Measurements from ENCODE around the gene CTAGE1. TPM values are rescaled to one million over a fixed set of nuclear protein-coding genes. Genes with fewer than 3 reads are reported as not detected.

CTAGE1 gene
- polyA plus RNA-seq, 1 of the 3 experiments (the other 2 are of a cell fraction) = 0.07 TPM

DNA sequence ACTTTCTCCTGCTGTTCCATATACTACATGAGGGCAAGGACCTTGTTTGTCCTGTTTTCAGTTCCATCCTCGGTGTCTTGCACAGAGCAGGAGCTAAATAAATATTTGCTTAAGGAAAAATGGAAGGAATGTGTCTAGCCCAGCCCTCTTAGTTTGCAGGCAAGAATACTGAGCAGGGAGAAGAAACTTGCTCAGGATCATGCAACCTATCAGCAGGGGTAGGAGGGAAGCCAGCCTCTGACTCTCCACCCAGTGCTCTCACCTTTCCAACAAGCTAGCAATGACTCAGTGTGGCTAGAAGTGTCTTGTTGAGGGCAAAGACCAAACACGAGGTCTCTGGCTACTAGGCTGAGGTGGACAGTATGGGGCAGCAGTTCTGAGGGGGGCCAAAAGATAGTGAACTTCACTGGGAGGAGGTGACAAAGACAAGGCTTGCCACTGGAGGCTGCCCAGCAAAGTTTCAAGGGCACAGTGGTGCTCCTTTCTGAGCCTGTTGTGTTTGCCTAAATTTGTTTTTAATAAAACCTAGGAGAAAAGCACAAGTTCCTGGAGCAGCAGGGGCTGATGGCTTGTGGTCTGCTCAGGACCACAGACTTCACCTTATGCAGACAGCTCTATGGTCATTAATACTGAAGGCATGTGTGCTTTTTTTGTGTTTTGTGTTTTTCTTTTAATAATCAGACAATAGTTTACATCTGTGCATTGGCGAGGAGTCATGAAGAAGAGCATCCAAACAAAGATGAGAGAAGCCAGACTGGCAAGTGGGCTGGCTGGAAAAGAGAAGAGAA is 49.1 kb upstream of the CTAGE1 start:
- H4K20me1 ChIP-seq (ENCODE audit: insufficient read depth) = no peaks in the 10 kb centered on the region
- H3K4me3 ChIP-seq (ENCODE audit: low read depth in 2 of 2, low read length in 1 of 2) = no peak overlapping the region
- H3K9me3 ChIP-seq = no peaks in the 10 kb centered on the region; the same call in 1 of the 2 replicates
- no peaks in the 10 kb centered on the region for H3K79me2 ChIP-seq (ENCODE audit: insufficient read depth)
- peak overlapping the region in 1 of 2 experiments; percentile 39; a peak in 2 of 4 replicates for H3K27ac ChIP-seq (ENCODE audit: low read depth in 2 of 2, low read length in 1 of 2)
- H3K4me2 ChIP-seq = peak overlapping the region; percentile 67
- no peak overlapping the region for H3K9ac ChIP-seq
- peaks cover 10% of the 10 kb centered on the region; the same call in 1 of the 2 replicates for H3K27me3 ChIP-seq (ENCODE audit: insufficient read depth)
- no peaks in the 10 kb centered on the region for H3K9me2 ChIP-seq
- 7% methylated on average over 2 of the region's 3 CpGs for WGBS (ENCODE audit: low lambda C conversion rate)
- H3F3A ChIP-seq (replicated peaks; ENCODE audit: insufficient read depth) = peaks cover 12% of the 10 kb centered on the region
- H3K36me3 ChIP-seq (replicated peaks in 1 of 2; ENCODE audit: control insufficient read depth in 1 of 2, insufficient read depth in 2 of 2, low read length in 1 of 2) = no peaks in the 10 kb centered on the region
- CTCF ChIA-PET = no interaction called here
- no peak for DNase-seq
- H3K4me1 ChIP-seq (ENCODE audit: control insufficient read depth in 1 of 2, insufficient read depth in 2 of 2, low read depth in 1 of 2, low read length in 1 of 2) = peaks cover 0 to 15% of the 10 kb centered on the region in 2 experiments; a peak in 1 of 4 replicates
- 0 out of 2 replicates have a peak overlapping the region, but pooled peaks have one; percentile 4 for H2AFZ ChIP-seq (ENCODE audit: low read depth)
- TF ChIP-seq CHD2 (IDR thresholded peaks at IDR 0.05; ENCODE audit: low read length, partially characterized antibody) (no peak), GATA2 (CRISPR knock-in tag; IDR thresholded peaks at IDR 0.05) (no peak), RAD21 (IDR thresholded peaks at IDR 0.05; ENCODE audit: low read length) (no peak), SIN3A (IDR thresholded peaks at IDR 0.05; ENCODE audit: borderline replicate concordance, low read depth, low read length) (no peak)
- TF ChIP-seq, protein P1, sequence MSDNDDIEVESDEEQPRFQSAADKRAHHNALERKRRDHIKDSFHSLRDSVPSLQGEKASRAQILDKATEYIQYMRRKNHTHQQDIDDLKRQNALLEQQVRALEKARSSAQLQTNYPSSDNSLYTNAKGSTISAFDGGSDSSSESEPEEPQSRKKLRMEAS (IDR thresholded peaks at IDR 0.05; ENCODE audit: low read depth) = 0 out of 2 replicates have a peak, but pooled peaks have one; percentile 10
- TF ChIP-seq, protein P2, sequence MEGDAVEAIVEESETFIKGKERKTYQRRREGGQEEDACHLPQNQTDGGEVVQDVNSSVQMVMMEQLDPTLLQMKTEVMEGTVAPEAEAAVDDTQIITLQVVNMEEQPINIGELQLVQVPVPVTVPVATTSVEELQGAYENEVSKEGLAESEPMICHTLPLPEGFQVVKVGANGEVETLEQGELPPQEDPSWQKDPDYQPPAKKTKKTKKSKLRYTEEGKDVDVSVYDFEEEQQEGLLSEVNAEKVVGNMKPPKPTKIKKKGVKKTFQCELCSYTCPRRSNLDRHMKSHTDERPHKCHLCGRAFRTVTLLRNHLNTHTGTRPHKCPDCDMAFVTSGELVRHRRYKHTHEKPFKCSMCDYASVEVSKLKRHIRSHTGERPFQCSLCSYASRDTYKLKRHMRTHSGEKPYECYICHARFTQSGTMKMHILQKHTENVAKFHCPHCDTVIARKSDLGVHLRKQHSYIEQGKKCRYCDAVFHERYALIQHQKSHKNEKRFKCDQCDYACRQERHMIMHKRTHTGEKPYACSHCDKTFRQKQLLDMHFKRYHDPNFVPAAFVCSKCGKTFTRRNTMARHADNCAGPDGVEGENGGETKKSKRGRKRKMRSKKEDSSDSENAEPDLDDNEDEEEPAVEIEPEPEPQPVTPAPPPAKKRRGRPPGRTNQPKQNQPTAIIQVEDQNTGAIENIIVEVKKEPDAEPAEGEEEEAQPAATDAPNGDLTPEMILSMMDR (IDR thresholded peaks at IDR 0.05) = no peak
- POLR2A ChIA-PET = no interaction called here

DNA sequence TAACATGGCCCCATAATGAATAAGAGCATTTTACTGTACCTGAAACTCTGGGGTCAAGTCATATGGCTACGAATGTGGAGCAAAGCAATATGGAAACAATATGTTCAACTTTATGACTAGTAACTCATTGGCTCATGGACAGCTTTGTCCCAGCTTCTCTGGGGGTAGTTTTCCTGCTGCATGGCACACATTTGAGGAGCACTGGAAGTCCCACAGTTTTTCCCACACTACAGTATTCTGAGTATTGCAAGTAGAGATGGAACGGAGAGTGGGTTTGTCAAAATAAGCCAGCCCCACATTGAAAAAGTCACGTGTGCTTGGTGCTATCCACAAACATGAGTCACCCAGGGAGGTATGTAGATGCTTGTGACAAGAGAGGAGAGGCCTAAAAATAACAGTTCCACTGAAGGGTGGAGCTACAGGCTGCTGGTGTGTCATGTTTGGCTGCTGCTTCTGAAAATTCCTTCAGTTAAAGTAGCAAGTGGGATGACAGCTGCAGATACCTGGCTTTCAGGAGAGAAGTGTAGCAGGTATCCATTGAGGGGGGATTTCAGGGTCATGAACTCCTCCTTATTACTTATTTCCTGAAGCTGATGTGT is 48.2 kb upstream of the CTAGE1 start:
- H3K27me3 ChIP-seq (ENCODE audit: insufficient read depth) = peaks cover 10% of the 10 kb centered on the region; the same call in 1 of the 2 replicates
- WGBS (ENCODE audit: low lambda C conversion rate) = 12% methylated on average over 3 of the region's 3 CpGs
- H3K9me3 ChIP-seq = no peaks in the 10 kb centered on the region; the same call in 1 of the 2 replicates
- H4K20me1 ChIP-seq (ENCODE audit: insufficient read depth) = no peaks in the 10 kb centered on the region
- H3K36me3 ChIP-seq (replicated peaks in 1 of 2; ENCODE audit: control insufficient read depth in 1 of 2, insufficient read depth in 2 of 2, low read length in 1 of 2) = no peaks in the 10 kb centered on the region
- peak overlapping the region; percentile 67; the same call in 1 of the 2 replicates for H3K4me2 ChIP-seq
- peaks cover 0 to 15% of the 10 kb centered on the region in 2 experiments; a peak in 1 of 4 replicates for H3K4me1 ChIP-seq (ENCODE audit: control insufficient read depth in 1 of 2, insufficient read depth in 2 of 2, low read depth in 1 of 2, low read length in 1 of 2)
- ChIA-PET CTCF (no interaction called here), POLR2A (no interaction called here)
- peaks cover 12% of the 10 kb centered on the region for H3F3A ChIP-seq (replicated peaks; ENCODE audit: insufficient read depth)
- H3K9ac ChIP-seq = no peak overlapping the region
- no peaks in the 10 kb centered on the region for H3K9me2 ChIP-seq
- no peak overlapping the region for H2AFZ ChIP-seq (ENCODE audit: low read depth)
- DNase-seq = no peak
- peak overlapping the region in 1 of 2 experiments; percentile 39; a peak in 1 of 4 replicates for H3K27ac ChIP-seq (ENCODE audit: low read depth in 2 of 2, low read length in 1 of 2)
- H3K79me2 ChIP-seq (ENCODE audit: insufficient read depth) = no peaks in the 10 kb centered on the region
- no peak overlapping the region for H3K4me3 ChIP-seq (ENCODE audit: low read depth in 2 of 2, low read length in 1 of 2)
- TF ChIP-seq NFIC (IDR thresholded peaks at IDR 0.05; ENCODE audit: borderline replicate concordance) (0 out of 2 replicates have a peak, but pooled peaks have one; percentile 7), EP300 (IDR thresholded peaks at IDR 0.05; ENCODE audit: borderline replicate concordance in 1 of 2, low read depth in 1 of 2, low read length in 1 of 2) (no peak), SIN3A (IDR thresholded peaks at IDR 0.05; ENCODE audit: borderline replicate concordance, low read depth, low read length) (no peak), RCOR1 (IDR thresholded peaks at IDR 0.05; ENCODE audit: low read length) (no peak), RXRA (IDR thresholded peaks at IDR 0.05; ENCODE audit: borderline replicate concordance, low read depth) (no peak), YY1 (IDR thresholded peaks at IDR 0.05; ENCODE audit: low read depth) (no peak), JUND (IDR thresholded peaks at IDR 0.05) (peak; percentile 16; the same call in 1 of the 2 replicates), MEF2A (IDR thresholded peaks at IDR 0.05; ENCODE audit: borderline replicate concordance, low read depth) (peak; percentile 52; the same call in 1 of the 2 replicates), TAF1 (IDR thresholded peaks at IDR 0.05; ENCODE audit: borderline replicate concordance, low read depth, low read length) (no peak)
- TF ChIP-seq, protein P3, sequence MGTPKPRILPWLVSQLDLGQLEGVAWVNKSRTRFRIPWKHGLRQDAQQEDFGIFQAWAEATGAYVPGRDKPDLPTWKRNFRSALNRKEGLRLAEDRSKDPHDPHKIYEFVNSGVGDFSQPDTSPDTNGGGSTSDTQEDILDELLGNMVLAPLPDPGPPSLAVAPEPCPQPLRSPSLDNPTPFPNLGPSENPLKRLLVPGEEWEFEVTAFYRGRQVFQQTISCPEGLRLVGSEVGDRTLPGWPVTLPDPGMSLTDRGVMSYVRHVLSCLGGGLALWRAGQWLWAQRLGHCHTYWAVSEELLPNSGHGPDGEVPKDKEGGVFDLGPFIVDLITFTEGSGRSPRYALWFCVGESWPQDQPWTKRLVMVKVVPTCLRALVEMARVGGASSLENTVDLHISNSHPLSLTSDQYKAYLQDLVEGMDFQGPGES (IDR thresholded peaks at IDR 0.05; ENCODE audit: low read depth, low read length) = no peak
- TF ChIP-seq, protein P4, sequence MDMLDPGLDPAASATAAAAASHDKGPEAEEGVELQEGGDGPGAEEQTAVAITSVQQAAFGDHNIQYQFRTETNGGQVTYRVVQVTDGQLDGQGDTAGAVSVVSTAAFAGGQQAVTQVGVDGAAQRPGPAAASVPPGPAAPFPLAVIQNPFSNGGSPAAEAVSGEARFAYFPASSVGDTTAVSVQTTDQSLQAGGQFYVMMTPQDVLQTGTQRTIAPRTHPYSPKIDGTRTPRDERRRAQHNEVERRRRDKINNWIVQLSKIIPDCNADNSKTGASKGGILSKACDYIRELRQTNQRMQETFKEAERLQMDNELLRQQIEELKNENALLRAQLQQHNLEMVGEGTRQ (IDR thresholded peaks at IDR 0.05; ENCODE audit: borderline replicate concordance, low read depth, low read length) = no peak
- TF ChIP-seq, protein P5, sequence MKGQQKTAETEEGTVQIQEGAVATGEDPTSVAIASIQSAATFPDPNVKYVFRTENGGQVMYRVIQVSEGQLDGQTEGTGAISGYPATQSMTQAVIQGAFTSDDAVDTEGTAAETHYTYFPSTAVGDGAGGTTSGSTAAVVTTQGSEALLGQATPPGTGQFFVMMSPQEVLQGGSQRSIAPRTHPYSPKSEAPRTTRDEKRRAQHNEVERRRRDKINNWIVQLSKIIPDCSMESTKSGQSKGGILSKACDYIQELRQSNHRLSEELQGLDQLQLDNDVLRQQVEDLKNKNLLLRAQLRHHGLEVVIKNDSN (IDR thresholded peaks at IDR 0.05; ENCODE audit: borderline replicate concordance, low read depth) = peak; percentile 71; the same call in 1 of the 2 replicates
- TF ChIP-seq, protein P2 (IDR thresholded peaks at IDR 0.05) = no peak
